Activated B cell treated with CpG ODN at 0.5 μM for 24 hours (primary cell): Measurements from ENCODE around the gene CYTH4. TPM values are rescaled to one million over a fixed set of nuclear protein-coding genes. Genes with fewer than 3 reads are reported as not detected.
A peak's percentile ranks its signal among the peaks of the same experiment; 100 is the strongest.

Source experiments
- ATAC-seq: fragments of 200-7000 bp; cut with Tn5 transposase; one replicate; pipeline ENCODE4 v1.10.0; 2021; ENCODE audit warnings: low read depth, mild to moderate bottlenecking, moderate library complexity
- CTCF ChIA-PET: fragments of 350-600 bp; sonication (Branson Sonifier 250); formaldehyde crosslinking; loops from one replicate; lab custom pipeline; 2021; ENCODE audit warnings: antibody characterized with exemption; lab: Charles Lee
- POLR2A ChIA-PET: fragments of 350-600 bp; sonication (Branson Sonifier 250); formaldehyde crosslinking; loops from one replicate; lab custom pipeline; 2021; ENCODE audit warnings: antibody characterized with exemption; lab: Charles Lee
- DNase-seq: peaks from one replicate; pipeline ENCODE4 v3.0.0; 2022
- H3K27ac Mint-ChIP-seq: one replicate; pipeline ENCODE4 v1.8.0; 2020; ENCODE audit warnings: mixed read lengths
- H3K27me3 Mint-ChIP-seq: one replicate; pipeline ENCODE4 v1.8.0; 2021; ENCODE audit warnings: mixed read lengths
- H3K36me3 Mint-ChIP-seq: one replicate; pipeline ENCODE4 v1.8.0; 2021; ENCODE audit warnings: low read depth, mixed read lengths
- H3K4me1 Mint-ChIP-seq: one replicate; pipeline ENCODE4 v1.8.0; 2021; ENCODE audit warnings: mixed read lengths
- H3K4me3 Mint-ChIP-seq: one replicate; pipeline ENCODE4 v1.8.0; 2020; ENCODE audit warnings: mild to moderate bottlenecking, mixed read lengths
- H3K9me3 Mint-ChIP-seq: one replicate; pipeline ENCODE4 v1.8.0; 2020; ENCODE audit warnings: mixed read lengths
- intact Hi-C: fragments of 100-400 bp; cut with micrococcal nuclease; formaldehyde crosslinking; loops from one replicate; pipeline ENCODE4 v1.15.1; 2024
- total RNA-seq: library from RNA; stranded (reverse); gene quantifications from 2 replicates; pipeline ENCODE4 v1.2.3, GENCODE V29; 2022
- TF ChIP-seq, protein P1 (sequence below): fragments of 200-600 bp; IDR thresholded peaks from one replicate; pipeline ENCODE4 v1.8.0; 2022; ENCODE audit warnings: antibody characterized with exemption, mild to moderate bottlenecking

Gene CYTH4
- total RNA-seq, 1 donor from 2014 or later, result 40.3 TPM

DNA sequence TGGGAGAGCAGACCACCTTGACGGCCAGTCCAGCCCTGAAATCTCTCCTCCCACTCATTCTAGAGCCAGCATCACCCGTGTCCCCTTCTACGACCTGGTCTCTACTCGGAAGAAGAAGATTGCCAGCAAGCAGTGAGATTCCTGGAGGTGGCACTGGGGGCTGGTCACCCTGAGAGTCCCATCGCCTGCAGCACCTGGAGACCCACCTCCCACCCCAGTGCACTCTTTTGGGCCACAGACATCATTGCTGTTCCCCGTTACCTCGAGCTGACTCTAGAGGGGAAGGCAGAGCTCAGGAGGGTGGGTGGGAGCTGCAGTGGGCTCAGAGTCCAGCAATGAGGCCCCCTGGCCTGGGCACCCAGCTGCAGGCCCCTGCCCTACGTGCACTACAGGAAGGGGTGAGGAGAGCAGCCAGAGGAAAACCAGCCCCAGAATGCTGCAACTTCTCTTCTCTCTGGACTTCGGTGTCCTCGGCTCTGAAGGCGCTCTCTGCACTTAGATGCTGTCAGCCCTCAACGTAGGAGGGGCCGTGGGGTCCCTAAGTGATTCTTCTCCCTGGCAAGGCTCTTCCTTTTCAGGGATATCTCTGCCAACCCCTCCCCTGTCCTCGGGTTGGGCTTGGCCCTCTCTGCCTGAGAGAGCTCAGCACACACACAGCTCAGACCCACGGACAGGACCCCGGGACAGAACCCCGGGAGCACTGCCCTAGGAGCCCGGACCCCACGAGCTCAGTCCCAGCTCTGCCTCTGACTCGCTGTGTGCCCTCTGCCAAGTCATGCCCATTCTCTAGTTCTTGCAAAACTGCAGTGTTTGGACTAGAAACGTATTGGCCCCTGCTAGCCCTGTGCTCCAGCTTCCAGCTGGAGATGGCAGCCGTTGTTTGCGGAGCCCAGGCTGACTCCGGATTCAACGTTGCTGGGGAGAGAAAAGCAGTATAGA lies 31.3 kb downstream of the CYTH4 start:
- intact Hi-C loops, result loop anchor here (1.0 to 2.0 kb wide), 2 partner anchors 7 to 29 kb away; no protein-coding TSS in a partner anchor
- Mint-ChIP-seq H3K27me3 (no peaks in the 10 kb centered on the region), H3K36me3 (peaks cover 43% of the 10 kb centered on the region), H3K9me3 (no peaks in the 10 kb centered on the region), H3K4me3 (no peak overlapping the region), H3K4me1 (peaks cover 52% of the 10 kb centered on the region), H3K27ac (peak overlapping the region; percentile 62)
- no peak for ATAC-seq
- POLR2A ChIA-PET, result interaction anchor here (0.6 to 1.9 kb wide), 9 partner anchors 13 to 114 kb away, joined by 3 to 6 read pairs (median 3); no protein-coding TSS in a partner anchor
- CTCF ChIA-PET, result interaction anchor here (1.0 to 5.4 kb wide), 7 partner anchors 40 to 279 kb away, joined by 3 to 45 read pairs (median 6); partner anchors contain the start of genes ELFN2 and RAC2
- TF ChIP-seq, protein P1, sequence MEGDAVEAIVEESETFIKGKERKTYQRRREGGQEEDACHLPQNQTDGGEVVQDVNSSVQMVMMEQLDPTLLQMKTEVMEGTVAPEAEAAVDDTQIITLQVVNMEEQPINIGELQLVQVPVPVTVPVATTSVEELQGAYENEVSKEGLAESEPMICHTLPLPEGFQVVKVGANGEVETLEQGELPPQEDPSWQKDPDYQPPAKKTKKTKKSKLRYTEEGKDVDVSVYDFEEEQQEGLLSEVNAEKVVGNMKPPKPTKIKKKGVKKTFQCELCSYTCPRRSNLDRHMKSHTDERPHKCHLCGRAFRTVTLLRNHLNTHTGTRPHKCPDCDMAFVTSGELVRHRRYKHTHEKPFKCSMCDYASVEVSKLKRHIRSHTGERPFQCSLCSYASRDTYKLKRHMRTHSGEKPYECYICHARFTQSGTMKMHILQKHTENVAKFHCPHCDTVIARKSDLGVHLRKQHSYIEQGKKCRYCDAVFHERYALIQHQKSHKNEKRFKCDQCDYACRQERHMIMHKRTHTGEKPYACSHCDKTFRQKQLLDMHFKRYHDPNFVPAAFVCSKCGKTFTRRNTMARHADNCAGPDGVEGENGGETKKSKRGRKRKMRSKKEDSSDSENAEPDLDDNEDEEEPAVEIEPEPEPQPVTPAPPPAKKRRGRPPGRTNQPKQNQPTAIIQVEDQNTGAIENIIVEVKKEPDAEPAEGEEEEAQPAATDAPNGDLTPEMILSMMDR, result no peak
- no peak for DNase-seq

DNA sequence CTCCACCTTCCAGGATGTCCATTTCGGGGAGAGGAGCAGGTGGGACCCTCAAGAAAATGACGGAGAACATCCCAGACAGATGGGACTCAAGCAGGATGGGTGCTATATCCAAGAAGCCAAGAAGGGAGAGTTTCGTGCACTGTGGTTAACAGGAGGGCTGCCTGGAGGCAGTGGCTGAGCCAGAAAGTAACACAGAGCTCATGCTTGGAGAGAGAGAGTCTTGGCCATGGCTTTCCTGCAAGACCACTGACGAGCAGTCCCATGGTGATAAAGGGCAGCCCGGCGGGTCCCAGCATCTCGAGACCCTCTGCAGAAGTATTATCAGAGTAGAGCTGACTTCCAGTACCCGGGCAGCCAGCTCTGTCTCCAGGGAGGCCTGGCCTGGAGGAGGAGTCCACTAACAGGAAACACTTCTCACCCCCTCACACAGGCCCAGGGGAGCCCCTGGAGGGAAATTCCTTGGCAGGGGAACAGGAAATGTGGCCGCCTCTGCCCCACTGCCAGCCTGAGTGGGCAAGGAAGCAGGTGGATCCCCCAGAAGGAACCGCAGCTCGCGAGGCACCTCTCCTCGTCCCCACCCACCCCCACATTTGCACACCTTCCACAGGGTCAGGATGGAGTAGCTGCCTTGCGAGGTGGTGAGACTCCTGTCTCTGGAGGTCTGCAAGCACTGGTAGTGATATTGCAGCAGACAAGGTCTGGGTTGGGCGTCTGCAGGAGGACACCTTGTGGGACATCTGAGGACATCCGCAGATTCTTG lies 32.2 kb downstream of the CYTH4 start:
- Mint-ChIP-seq H3K36me3 (peaks cover 40% of the 10 kb centered on the region), H3K27ac (peak overlapping the region; percentile 62), H3K4me3 (no peak overlapping the region), H3K27me3 (peaks cover 2% of the 10 kb centered on the region), H3K4me1 (peaks cover 44% of the 10 kb centered on the region), H3K9me3 (no peaks in the 10 kb centered on the region)
- ATAC-seq (peak; percentile 61), DNase-seq (peak; percentile 34)
- CTCF ChIA-PET, result interaction anchor here (0.6 to 5.4 kb wide), 9 partner anchors 31 to 278 kb away, joined by 3 to 45 read pairs (median 6); partner anchors contain the start of genes ELFN2 and RAC2
- intact Hi-C loops, result loop anchor here (1.0 to 2.0 kb wide), 2 partner anchors 8 to 30 kb away; no protein-coding TSS in a partner anchor
- POLR2A ChIA-PET, result interaction anchor here (0.6 to 1.9 kb wide), 10 partner anchors 14 to 115 kb away, joined by 3 to 6 read pairs (median 4); partner anchors contain the start of gene RAC2
- TF ChIP-seq, protein P1, result no peak

DNA sequence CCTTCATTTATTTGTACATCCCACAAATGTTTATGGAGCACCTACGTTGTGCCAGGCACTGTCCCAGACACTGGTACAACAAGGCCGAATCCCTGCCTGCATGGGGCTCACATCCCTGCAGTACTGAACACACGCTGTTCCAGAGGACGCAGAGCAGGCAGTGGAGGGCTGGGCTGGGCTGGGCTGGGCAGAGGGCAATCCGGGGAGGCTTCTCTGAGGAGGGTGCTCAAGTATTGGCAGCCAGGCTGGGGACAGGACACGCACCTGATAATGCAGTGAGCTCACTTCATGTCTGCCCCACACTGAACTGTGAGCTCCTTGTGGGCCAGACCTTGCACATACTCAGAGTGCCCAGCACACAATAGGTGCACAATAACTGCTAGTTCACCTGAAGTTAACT lies 34.1 kb downstream of the CYTH4 start:
- Mint-ChIP-seq H3K36me3 (peaks cover 21% of the 10 kb centered on the region), H3K27me3 (peaks cover 4% of the 10 kb centered on the region), H3K4me3 (no peak overlapping the region), H3K27ac (no peak overlapping the region), H3K4me1 (peaks cover 26% of the 10 kb centered on the region), H3K9me3 (no peaks in the 10 kb centered on the region)
- ATAC-seq (no peak), DNase-seq (no peak)
- intact Hi-C loops, result loop anchor here (1.0 kb wide), 2 partner anchors 49 to 251 kb away; no protein-coding TSS in a partner anchor
- TF ChIP-seq, protein P1, result no peak
- ChIA-PET POLR2A (interaction anchor here (0.6 to 1.6 kb wide), 5 partner anchors 8 to 85 kb away, joined by 3 to 5 read pairs (median 3); no protein-coding TSS in a partner anchor), CTCF (interaction anchor here (0.6 to 5.4 kb wide), 20 partner anchors 12 to 292 kb away, joined by 3 to 45 read pairs (median 4); partner anchors contain the start of genes GGA1 and MFNG)

DNA sequence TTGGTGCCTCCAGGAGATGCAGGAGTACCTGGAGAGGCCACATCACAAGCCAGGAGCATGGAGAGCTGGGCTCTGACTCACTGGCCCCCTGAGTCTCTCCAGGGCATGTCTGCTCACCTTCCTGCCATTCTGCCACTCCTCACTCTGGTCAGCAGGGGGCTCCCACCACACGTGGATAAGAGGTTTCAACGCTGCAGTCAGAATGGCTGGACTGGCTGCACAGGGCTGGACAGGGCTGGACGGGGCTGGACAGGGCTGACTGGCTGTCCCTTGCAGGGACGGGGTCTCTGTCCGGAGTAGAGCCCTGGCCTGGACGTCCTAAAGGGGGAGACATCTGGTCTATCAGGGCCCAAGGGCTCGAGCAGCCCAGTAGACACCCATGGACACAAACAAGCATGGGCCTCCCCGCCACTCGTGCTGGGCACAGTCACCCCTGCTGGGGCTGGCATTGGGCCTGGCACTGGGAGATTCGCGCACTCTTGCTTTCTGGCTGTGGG lies 34.6 kb downstream of the CYTH4 start:
- H3K4me1 Mint-ChIP-seq, result peaks cover 26% of the 10 kb centered on the region
- intact Hi-C loops, result loop anchor here (1.0 kb wide), 5 partner anchors 50 to 250 kb away; no protein-coding TSS in a partner anchor
- ATAC-seq (peak; percentile 82), DNase-seq (peak; percentile 59)
- no peaks in the 10 kb centered on the region for H3K9me3 Mint-ChIP-seq
- H3K4me3 Mint-ChIP-seq, result no peak overlapping the region
- peaks cover 4% of the 10 kb centered on the region for H3K27me3 Mint-ChIP-seq
- no peak overlapping the region for H3K27ac Mint-ChIP-seq
- POLR2A ChIA-PET, result interaction anchor here (0.6 to 1.6 kb wide), 5 partner anchors 8 to 86 kb away, joined by 3 to 4 read pairs (median 3); no protein-coding TSS in a partner anchor
- CTCF ChIA-PET, result interaction anchor here (0.7 to 5.4 kb wide), 23 partner anchors 7 to 292 kb away, joined by 3 to 45 read pairs (median 5); partner anchors contain the start of genes GGA1 and MFNG
- TF ChIP-seq, protein P1, result no peak
- H3K36me3 Mint-ChIP-seq, result peaks cover 20% of the 10 kb centered on the region
